HG02571 (cell line): Measurements from ENCODE around the gene SMIM9.

Experiments used
- ATAC-seq: cut with Tn5 transposase; IDR thresholded peaks from one replicate; pipeline ENCODE4 v1.9.1; 2021; ENCODE audit warnings: mild to moderate bottlenecking, moderate library complexity; ENCODE audit not compliant: unreplicated experiment

SMIM9 gene

GRCh38 chrX:154784149-154784995, 50.1 kb downstream of the SMIM9 start:
- ATAC-seq, result no peak

GRCh38 chrX:154780968-154781367, 53.5 kb downstream of the SMIM9 start:
- no peak for ATAC-seq

- ATAC-seq, result no peak
Observed at GRCh38 chrX:154779261-154779660, 55.2 kb downstream of the SMIM9 start.

GRCh38 chrX:154776753-154777152, 57.7 kb downstream of the SMIM9 start:
- ATAC-seq, result no peak

- ATAC-seq, result no peak
Observed at GRCh38 chrX:154775419-154776349, 58.8 kb downstream of the SMIM9 start.

- ATAC-seq, result no peak
Observed at GRCh38 chrX:154774622-154775021, 59.8 kb downstream of the SMIM9 start.
